Mucosa of descending colon (tissue), 3 donors: ENCODE measurements around the gene ISOC2. TPM values are rescaled to one million over a fixed set of nuclear protein-coding genes. Genes with fewer than 3 reads are reported as not detected.

Source experiments
- ATAC-seq: fragments of 200-7000 bp; cut with Tn5 transposase; one replicate; pipeline ENCODE4 v1.9.1; 2020; ENCODE audit warnings: mild to moderate bottlenecking, moderate library complexity
- DNase-seq, 3 donors: peaks; one replicate each; pipeline ENCODE4 v3.0.0-alpha.2; 2020
- H3K36me3 ChIP-seq: fragments of 200-600 bp; one replicate; pipeline ENCODE4 v1.8.0; 2021; ENCODE audit warnings: low read depth, mild to moderate bottlenecking
- H3K4me1 ChIP-seq: fragments of 200-600 bp; one replicate; pipeline ENCODE4 v1.8.0; 2021; ENCODE audit warnings: low read depth, mild to moderate bottlenecking
- H3K4me3 ChIP-seq: fragments of 200-600 bp; one replicate; pipeline ENCODE4 v1.8.0; 2021; ENCODE audit warnings: mild to moderate bottlenecking
- H3K9me3 ChIP-seq: fragments of 200-600 bp; one replicate; pipeline ENCODE4 v1.8.0; 2021; ENCODE audit warnings: mild to moderate bottlenecking
- CTCF ChIP-seq: fragments of 200-600 bp; IDR thresholded peaks from one replicate; pipeline ENCODE4 v1.8.0; 2022; ENCODE audit warnings: antibody characterized with exemption, mild to moderate bottlenecking
- intact Hi-C, 2 donors: fragments of 100-400 bp; cut with DNase I in 1 of 2; cut with micrococcal nuclease in 1 of 2; formaldehyde crosslinking; loops; one replicate each; pipeline versions ENCODE4 v1.11.0 to v1.11.1; 2022; cut with DNase I, micrococcal nuclease
- total RNA-seq, 3 donors: library from RNA; stranded (reverse); fragmentation: NEBNext Ultra II Directional in 2 of 3; extraction: Animal tissue kit (Norgen Biotek cat#: 25700) in 2 of 3; gene quantifications; one replicate each; pipeline versions ENCODE4 v1.2.1 to v1.2.4, GENCODE V29; 2021 to 2023
- donor health status: DM: no; HTN: no; CAD: no; lungs with moderate emphysema.
- donor health status: DM: no; HTN: no; CAD: no.
- donor health status: DM: no; HTN: yes; CAD: no.

ISOC2 gene
- total RNA-seq, 3 donors from 2014 or later, result 65.8 to 88.4 (median 86.9) TPM

GRCh38 chr19:55443824-55444480 lies 17.5 kb downstream of the ISOC2 start:
- H3K36me3 ChIP-seq, result no peaks in the 10 kb centered on the region
- TF ChIP-seq CTCF, result no peak
- intact Hi-C loops, result no loop called here
- ATAC-seq, result no peak
- no peak overlapping the region for H3K4me3 ChIP-seq
- H3K4me1 ChIP-seq, result peaks cover 6% of the 10 kb centered on the region
- DNase-seq, result no peak
- H3K9me3 ChIP-seq, result no peaks in the 10 kb centered on the region

- TF ChIP-seq CTCF, result no peak
- DNase-seq (no peak), ATAC-seq (no peak)
- Histone ChIP-seq H3K9me3 (no peaks in the 10 kb centered on the region), H3K4me3 (no peak within 1 kb of the TSS), H3K4me1 (peaks cover 6% of the 10 kb centered on the region), H3K36me3 (no peaks in the 10 kb centered on the region)
- intact Hi-C loops, result no loop called here
Measured at GRCh38 chr19:55443045-55443823, 18.2 kb downstream of the ISOC2 start, which contains the start of gene SHISA7. Gene SHISA7 (minus strand): TSS chr19:55443300. CDS start chr19:55442863, 437 bp downstream.

- no peak overlapping the region for H3K4me3 ChIP-seq
- ATAC-seq (no peak), DNase-seq (no peak)
- TF ChIP-seq CTCF, result no peak
- H3K36me3 ChIP-seq, result no peaks in the 10 kb centered on the region
- H3K4me1 ChIP-seq, result peaks cover 6% of the 10 kb centered on the region
- intact Hi-C loops, result no loop called here
- H3K9me3 ChIP-seq, result no peaks in the 10 kb centered on the region
Measured at GRCh38 chr19:55442372-55442961, 19.0 kb downstream of the ISOC2 start.

GRCh38 chr19:55441692-55442321 lies 19.6 kb downstream of the ISOC2 start:
- no peaks in the 10 kb centered on the region for H3K9me3 ChIP-seq
- no peak for TF ChIP-seq CTCF
- no peaks in the 10 kb centered on the region for H3K36me3 ChIP-seq
- no peak overlapping the region for H3K4me3 ChIP-seq
- peaks cover 6% of the 10 kb centered on the region for H3K4me1 ChIP-seq
- ATAC-seq (peak; percentile 60), DNase-seq (peak in 1 of 3 donors; percentile 56)
- intact Hi-C loops, result no loop called here

- intact Hi-C loops, result no loop called here
- Histone ChIP-seq H3K36me3 (no peaks in the 10 kb centered on the region), H3K4me1 (peaks cover 6% of the 10 kb centered on the region), H3K9me3 (no peaks in the 10 kb centered on the region), H3K4me3 (no peak overlapping the region)
- ATAC-seq, result no peak
- DNase-seq, result no peak
- TF ChIP-seq CTCF, result no peak
Measured at GRCh38 chr19:55441319-55441691, 20.1 kb downstream of the ISOC2 start.
